ENCODE data around the gene MRAP2. TPM values are rescaled to one million over a fixed set of nuclear protein-coding genes. Genes with fewer than 3 reads are reported as not detected.
"Not testable (repeated sequence)": the region's sequence is repeated elsewhere in the genome, so short reads cannot be mapped to it uniquely, and the experiment has no call there.

Gene MRAP2
- total RNA-seq, 2 donors from 2014 or later = 10.6 to 11.5 TPM

GRCh38 chr6:84078335-84078734 lies 44.8 kb downstream of the MRAP2 start:
- H3K36me3 ChIP-seq = no peaks in the 10 kb centered on the region
- no peaks in the 10 kb centered on the region for H3K27me3 ChIP-seq (replicated peaks; ENCODE audit: insufficient read depth)
- intact Hi-C loops (cut with DNase I) = no loop called here
- no peak overlapping the region for H3K4me3 ChIP-seq
- no peaks in the 10 kb centered on the region for H3K4me1 ChIP-seq (replicated peaks)
- no peaks in the 10 kb centered on the region for H3K9me3 ChIP-seq
- no peak for TF ChIP-seq POLR2A (IDR thresholded peaks at IDR 0.05)
- TF ChIP-seq, protein P1, sequence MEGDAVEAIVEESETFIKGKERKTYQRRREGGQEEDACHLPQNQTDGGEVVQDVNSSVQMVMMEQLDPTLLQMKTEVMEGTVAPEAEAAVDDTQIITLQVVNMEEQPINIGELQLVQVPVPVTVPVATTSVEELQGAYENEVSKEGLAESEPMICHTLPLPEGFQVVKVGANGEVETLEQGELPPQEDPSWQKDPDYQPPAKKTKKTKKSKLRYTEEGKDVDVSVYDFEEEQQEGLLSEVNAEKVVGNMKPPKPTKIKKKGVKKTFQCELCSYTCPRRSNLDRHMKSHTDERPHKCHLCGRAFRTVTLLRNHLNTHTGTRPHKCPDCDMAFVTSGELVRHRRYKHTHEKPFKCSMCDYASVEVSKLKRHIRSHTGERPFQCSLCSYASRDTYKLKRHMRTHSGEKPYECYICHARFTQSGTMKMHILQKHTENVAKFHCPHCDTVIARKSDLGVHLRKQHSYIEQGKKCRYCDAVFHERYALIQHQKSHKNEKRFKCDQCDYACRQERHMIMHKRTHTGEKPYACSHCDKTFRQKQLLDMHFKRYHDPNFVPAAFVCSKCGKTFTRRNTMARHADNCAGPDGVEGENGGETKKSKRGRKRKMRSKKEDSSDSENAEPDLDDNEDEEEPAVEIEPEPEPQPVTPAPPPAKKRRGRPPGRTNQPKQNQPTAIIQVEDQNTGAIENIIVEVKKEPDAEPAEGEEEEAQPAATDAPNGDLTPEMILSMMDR (IDR thresholded peaks at IDR 0.05) = no peak
- no peak for TF ChIP-seq POLR2AphosphoS5 (IDR thresholded peaks at IDR 0.05)
- 56% methylated on average over 1 of the region's 1 CpG for WGBS
- H3K27ac ChIP-seq = no peak overlapping the region
- DNase-seq (ENCODE audit: low spot score) = no peak

GRCh38 chr6:84081222-84081621 lies 47.6 kb downstream of the MRAP2 start:
- H3K36me3 ChIP-seq = no peaks in the 10 kb centered on the region
- WGBS = 95% methylated on average over 2 of the region's 2 CpGs
- no peak overlapping the region for H3K4me3 ChIP-seq
- intact Hi-C loops (cut with DNase I) = no loop called here
- TF ChIP-seq POLR2AphosphoS5 (IDR thresholded peaks at IDR 0.05) (no peak), POLR2A (IDR thresholded peaks at IDR 0.05) (no peak)
- TF ChIP-seq, protein P1 (IDR thresholded peaks at IDR 0.05) = no peak
- no peaks in the 10 kb centered on the region for H3K9me3 ChIP-seq
- DNase-seq (ENCODE audit: low spot score) = no peak
- no peaks in the 10 kb centered on the region for H3K4me1 ChIP-seq (replicated peaks)
- H3K27me3 ChIP-seq (replicated peaks; ENCODE audit: insufficient read depth) = no peaks in the 10 kb centered on the region
- no peak overlapping the region for H3K27ac ChIP-seq

- intact Hi-C loops (cut with DNase I) = no loop called here
- no peak for DNase-seq (ENCODE audit: low spot score)
- Histone ChIP-seq H3K4me1 (replicated peaks) (no peaks in the 10 kb centered on the region), H3K27ac (no peak overlapping the region), H3K36me3 (no peaks in the 10 kb centered on the region), H3K9me3 (no peaks in the 10 kb centered on the region), H3K27me3 (replicated peaks; ENCODE audit: insufficient read depth) (no peaks in the 10 kb centered on the region), H3K4me3 (no peak overlapping the region)
- 62% methylated on average over 11 of the region's 11 CpGs for WGBS
- TF ChIP-seq, protein P1 (IDR thresholded peaks at IDR 0.05) = no peak
- TF ChIP-seq POLR2A (IDR thresholded peaks at IDR 0.05) (no peak), POLR2AphosphoS5 (IDR thresholded peaks at IDR 0.05) (no peak)
Observed at GRCh38 chr6:84082689-84083265, 49.2 kb downstream of the MRAP2 start.

GRCh38 chr6:84084705-84085104 lies 51.1 kb downstream of the MRAP2 start:
- DNase-seq (ENCODE audit: low spot score); H3K27me3 ChIP-seq (replicated peaks; ENCODE audit: insufficient read depth); H3K4me1 ChIP-seq (replicated peaks); H3K9me3 ChIP-seq; intact Hi-C loops (cut with DNase I); H3K4me3 ChIP-seq; H3K27ac ChIP-seq; H3K36me3 ChIP-seq: not testable (repeated sequence)

- Histone ChIP-seq H3K27me3 (replicated peaks; ENCODE audit: insufficient read depth) (no peaks in the 10 kb centered on the region), H3K4me1 (replicated peaks) (no peaks in the 10 kb centered on the region), H3K4me3 (no peak overlapping the region), H3K27ac (no peak overlapping the region), H3K36me3 (no peaks in the 10 kb centered on the region), H3K9me3 (no peaks in the 10 kb centered on the region)
- 72% methylated on average over 1 of the region's 1 CpG for WGBS
- no peak for DNase-seq (ENCODE audit: low spot score)
- TF ChIP-seq, protein P1 (IDR thresholded peaks at IDR 0.05) = no peak
- no peak for TF ChIP-seq POLR2AphosphoS5 (IDR thresholded peaks at IDR 0.05)
- no peak for TF ChIP-seq POLR2A (IDR thresholded peaks at IDR 0.05)
- intact Hi-C loops (cut with DNase I) = no loop called here
Observed at GRCh38 chr6:84086056-84086455, 52.5 kb downstream of the MRAP2 start.
